H1 (cell line): Measurements from ENCODE around the gene GAB2. TPM values are rescaled to one million over a fixed set of nuclear protein-coding genes. Genes with fewer than 3 reads are reported as not detected.
A peak's percentile ranks its signal among the peaks of the same experiment; 100 is the strongest.

Experiments used
- CTCF ChIA-PET: fragments of 300-600 bp; sonication (Branson Sonifier 250); formaldehyde crosslinking; loops from one replicate; lab custom pipeline; 2021; ENCODE audit not compliant: partially characterized antibody; lab: Charles Lee
- POLR2A ChIA-PET: fragments of 300-600 bp; sonication (Branson Sonifier 250); formaldehyde crosslinking; loops from one replicate; lab custom pipeline; 2021; ENCODE audit warnings: inconsistent platforms; ENCODE audit not compliant: partially characterized antibody; lab: Charles Lee
- DNase-seq, 2 experiments: peaks; one replicate each; pipeline versions ENCODE4 v3.0.0 to v3.0.0-alpha.2; 2010 to 2022; ENCODE audit warnings: low spot score in 2 of 2, low read depth in 1 of 2, mixed read lengths in 1 of 2
- FAIRE-seq: peaks from 2 replicates; lab custom pipeline; 2011; peaks lifted over from hg19 to GRCh38; lab: Jason Lieb, UNC
- H2AFZ ChIP-seq: 2 replicates; pipeline ENCODE4 v1.8.1; 2012; ENCODE audit warnings: low read length, inconsistent platforms
- H2AK5ac ChIP-seq: 2 replicates; pipeline ENCODE4 v1.6.1; 2013; ENCODE audit warnings: low read depth, low read length
- H2BK120ac ChIP-seq: replicated peaks from 2 replicates; pipeline ENCODE3; 2013; ENCODE audit warnings: low read depth, low read length, inconsistent platforms
- H2BK12ac ChIP-seq: 2 replicates; pipeline ENCODE4 v1.6.1; 2013; ENCODE audit warnings: low read depth, low read length
- H2BK15ac ChIP-seq: 2 replicates; pipeline ENCODE4 v1.6.1; 2013; ENCODE audit warnings: low read length
- H2BK20ac ChIP-seq: 2 replicates; pipeline ENCODE4 v1.6.1; 2013; ENCODE audit warnings: low read length
- H2BK5ac ChIP-seq: 2 replicates; pipeline ENCODE4 v1.6.1; 2013; ENCODE audit warnings: low read depth, low read length
- H3K14ac ChIP-seq: 2 replicates; pipeline ENCODE4 v1.6.1; 2013; ENCODE audit warnings: inconsistent platforms; ENCODE audit not compliant: insufficient read length
- H3K18ac ChIP-seq: 2 replicates; pipeline ENCODE4 v1.6.1; 2013; ENCODE audit warnings: low read length; ENCODE audit errors: extremely low read depth
- H3K23ac ChIP-seq: 2 replicates; pipeline ENCODE4 v1.6.1; 2013; ENCODE audit warnings: inconsistent platforms; ENCODE audit not compliant: insufficient read length
- H3K23me2 ChIP-seq: 2 replicates; pipeline ENCODE4 v1.6.1; 2013; ENCODE audit warnings: low read depth, low read length
- H3K27ac ChIP-seq: 2 replicates; pipeline ENCODE4 v1.6.1; 2011; ENCODE audit warnings: low read depth, low read length, inconsistent platforms
- H3K27me3 ChIP-seq, 4 experiments: replicated peaks in 1 of 4; 1 replicate in 1 of 4; 2 replicates in 3 of 4; pipeline versions ENCODE4 v1.6.1 to v1.8.1; 2011 to 2013; ENCODE audit warnings: low read length in 3 of 4, mild to moderate bottlenecking in 3 of 4, inconsistent platforms in 2 of 4, mixed read lengths in 2 of 4, moderate library complexity in 1 of 4; ENCODE audit not compliant: control insufficient read depth in 3 of 4, insufficient read depth in 3 of 4; ENCODE audit errors: extremely low read depth in 1 of 4
- H3K36me3 ChIP-seq, 4 experiments: 2 replicates each; pipeline versions ENCODE4 v1.6.1 to v1.8.1; 2011 to 2013; ENCODE audit warnings: mild to moderate bottlenecking in 4 of 4, low read length in 3 of 4, moderate library complexity in 2 of 4, control low read depth in 1 of 4, inconsistent platforms in 1 of 4; ENCODE audit not compliant: insufficient read depth in 4 of 4, control insufficient read depth in 2 of 4
- H3K4ac ChIP-seq: replicated peaks from 2 replicates; pipeline ENCODE3; 2013; ENCODE audit warnings: low read length, low read depth, mixed read lengths, inconsistent platforms; ENCODE audit not compliant: insufficient read length
- H3K4me1 ChIP-seq, 4 experiments: replicated peaks in 1 of 4; 1 replicate in 1 of 4; 2 replicates in 3 of 4; pipeline versions ENCODE4 v1.6.1 to v1.8.1; 2011 to 2013; ENCODE audit warnings: low read length in 3 of 4, inconsistent platforms in 2 of 4, mixed read lengths in 1 of 4; ENCODE audit not compliant: insufficient read depth in 4 of 4, control insufficient read depth in 3 of 4
- H3K4me2 ChIP-seq, 2 experiments: 2 replicates each; pipeline versions ENCODE4 v1.6.1 to v1.8.1; 2011 to 2013; ENCODE audit warnings: low read depth in 2 of 2, low read length in 2 of 2, control low read depth in 1 of 2, inconsistent platforms in 1 of 2, mild to moderate bottlenecking in 1 of 2; ENCODE audit not compliant: insufficient read depth in 1 of 2
- H3K4me3 ChIP-seq, 4 experiments: fragments of 200-600, 300-600 bp in 1 of 4; sonication (generic), shearing (Covaris generic), sonication (Bioruptor Twin) in 1 of 4; 2 replicates each; pipeline versions ENCODE4 v1.5.1 to v1.8.1; 2011 to 2016; ENCODE audit warnings: low read length in 4 of 4, low read depth in 3 of 4, control low read depth in 2 of 4, inconsistent platforms in 2 of 4, mild to moderate bottlenecking in 2 of 4, mixed read lengths in 1 of 4, moderate library complexity in 1 of 4; ENCODE audit not compliant: insufficient read depth in 2 of 4; ENCODE audit errors: extremely low read depth in 1 of 4
- H3K56ac ChIP-seq: replicated peaks from 2 replicates; pipeline ENCODE3; 2013; ENCODE audit warnings: low read depth, mild to moderate bottlenecking, mixed read lengths, low read length, inconsistent platforms; ENCODE audit not compliant: insufficient read length
- H3K79me1 ChIP-seq: 2 replicates; pipeline ENCODE4 v1.6.1; 2013; ENCODE audit warnings: low read depth, low read length, control low read depth
- H3K79me2 ChIP-seq, 2 experiments: 2 replicates each; pipeline versions ENCODE4 v1.6.1 to v1.8.1; 2012 to 2013; ENCODE audit warnings: low read length in 2 of 2, mild to moderate bottlenecking in 2 of 2, inconsistent platforms in 1 of 2; ENCODE audit not compliant: insufficient read depth in 2 of 2, control insufficient read depth in 1 of 2
- H3K9ac ChIP-seq, 4 experiments: replicated peaks in 1 of 4; 1 replicate in 1 of 4; 2 replicates in 3 of 4; pipeline versions ENCODE4 v1.6.1 to v1.8.1; 2011 to 2013; ENCODE audit warnings: low read depth in 3 of 4, low read length in 3 of 4, control low read depth in 2 of 4, mild to moderate bottlenecking in 2 of 4, moderate library complexity in 2 of 4, inconsistent platforms in 1 of 4; ENCODE audit errors: extremely low read depth in 1 of 4
- H3K9me3 ChIP-seq, 2 experiments: 2 replicates each; pipeline versions ENCODE4 v1.6.1 to v1.8.1; 2012 to 2013; ENCODE audit warnings: mild to moderate bottlenecking in 2 of 2, moderate library complexity in 2 of 2, control low read depth in 1 of 2, inconsistent platforms in 1 of 2, low read depth in 1 of 2, low read length in 1 of 2, mixed read lengths in 1 of 2; ENCODE audit not compliant: insufficient read depth in 2 of 2
- H4K20me1 ChIP-seq, 2 experiments: replicated peaks in 1 of 2; 2 replicates each; pipeline versions ENCODE3 to v1.8.1; 2011 to 2013; ENCODE audit warnings: inconsistent platforms in 2 of 2, low read length in 2 of 2, mild to moderate bottlenecking in 1 of 2; ENCODE audit not compliant: insufficient read depth in 2 of 2, control insufficient read depth in 1 of 2
- H4K5ac ChIP-seq: 2 replicates; pipeline ENCODE4 v1.6.1; 2013; ENCODE audit warnings: low read length, low read depth, mixed read lengths, inconsistent platforms; ENCODE audit not compliant: insufficient read length
- H4K8ac ChIP-seq: 2 replicates; pipeline ENCODE4 v1.8.0; 2013; ENCODE audit warnings: mild to moderate bottlenecking, moderate library complexity, low read length, inconsistent platforms; ENCODE audit not compliant: insufficient read depth; ENCODE audit errors: extremely low read depth
- H4K91ac ChIP-seq: replicated peaks from 2 replicates; pipeline ENCODE3; 2013; ENCODE audit warnings: low read length, mixed read lengths, inconsistent platforms; ENCODE audit not compliant: insufficient read length
- BACH1 ChIP-seq: IDR thresholded peaks from 2 replicates; pipeline ENCODE4 v1.6.1; 2012; ENCODE audit warnings: low read length, improper control_type of control experiment
- POLR2A ChIP-seq, 2 experiments: IDR thresholded peaks; 1 replicate in 1 of 2; 2 replicates in 1 of 2; pipeline ENCODE4 v1.6.1; 2011; ENCODE audit warnings: low read depth in 2 of 2, low read length in 2 of 2, mild to moderate bottlenecking in 2 of 2; ENCODE audit errors: control extremely low read depth in 1 of 2
- WGBS, 2 experiments: shearing (Covaris generic) in 1 of 2; methylation state at CpG; one replicate each; pipeline versions ENCODE4 v1.1.6 to v1.1.7; 2013 to 2015; ENCODE audit warnings: low lambda C conversion rate in 2 of 2, mixed read lengths in 2 of 2, inconsistent platforms in 1 of 2, low coverage in 1 of 2, missing lambda C conversion rate in 1 of 2; ENCODE audit not compliant: insufficient replicate concordance in 2 of 2, insufficient coverage in 1 of 2, insufficient read length in 1 of 2; ENCODE audit errors: extremely low coverage in 1 of 2, missing lambda C conversion rate in 1 of 2; 5-methylcytosine and 5-hydroxymethylcytosine counted together
- polyA plus RNA-seq, 7 experiments: library from polyadenylated mRNA; depleted of rRNA in 3 of 7; stranded (reverse) in 5 of 7; unstranded in 2 of 7; fragments of >200 nt in 5 of 7; fragments of 200-250 nt in 2 of 7; gene quantifications; 1 replicate in 5 of 7; 2 replicates in 1 of 7; 4 replicates in 1 of 7; pipeline versions ENCODE4 v1.2.1 to v1.2.3, GENCODE V29; 2011 to 2013; ENCODE audit warnings: missing spikeins in 2 of 7, mixed read lengths in 2 of 7
- total RNA-seq: library from RNA; stranded (reverse); fragmentation: NEBNext Ultra II Directional; extraction: Animal tissue kit (Norgen Biotek cat#: 25700); gene quantifications from 2 replicates; pipeline ENCODE4 v1.2.1, GENCODE V29; 2021

GAB2 gene
- total and polyA plus RNA-seq, 2 of the 8 experiments (the other 6 are each of a cell fraction or from before 2014, with no cell fraction given): 6.3 to 14.0 TPM

- CTCF ChIA-PET: interaction anchor here (1.0 kb wide), 1 partner anchor 9 kb away, joined by 4 read pairs; no protein-coding TSS in a partner anchor
Measured at GRCh38 chr11:78181185-78181584, 236.4 kb downstream of the GAB2 start.

More at GRCh38 chr11:78181185-78181584, 236.4 kb downstream of the GAB2 start:
- Histone ChIP-seq H4K91ac (no peak overlapping the region), H3K27me3 (no peaks in the 10 kb centered on the region), H3K79me1 (no peaks in the 10 kb centered on the region), H4K5ac (no peak overlapping the region), H4K20me1 (no peaks in the 10 kb centered on the region), H3K23me2 (0 out of 2 replicates have a peak, but pooled peaks cover 2% of the 10 kb centered on the region), H3K27ac (no peak overlapping the region), H3K4me2 (no peak overlapping the region), H3K36me3 (no peaks in the 10 kb centered on the region), H2BK5ac (no peak overlapping the region), H3K4me1 (peaks cover 0 to 2% (median 0%) of the 10 kb centered on the region in 4 experiments; a peak in 1 of 7 replicates), H2AFZ (no peak overlapping the region), H3K14ac (no peak overlapping the region), H3K18ac (no peak overlapping the region), H3K79me2 (no peaks in the 10 kb centered on the region), H2BK15ac (no peak overlapping the region), H3K4ac (no peak overlapping the region), H4K8ac (no peak overlapping the region), H3K9ac (no peak overlapping the region), H2AK5ac (no peak overlapping the region), H3K4me3 (no peak overlapping the region), H3K23ac (no peak overlapping the region), H3K9me3 (no peaks in the 10 kb centered on the region), H2BK120ac (no peak overlapping the region), H2BK20ac (no peak overlapping the region), H2BK12ac (no peak overlapping the region), H3K56ac (no peak overlapping the region)
- FAIRE-seq (no peak), DNase-seq (no peak)
- TF ChIP-seq POLR2A (IDR thresholded peaks at IDR 0.05; ENCODE audit: control extremely low read depth in 1 of 2, low read depth in 2 of 2, low read length in 2 of 2): no peak
- TF ChIP-seq BACH1: peak; percentile 46; the same call in 1 of the 2 replicates
- POLR2A ChIA-PET: no interaction called here
- 82% methylated on average over 2 of the region's 2 CpGs; no CpG with 5 or more reads in 1 of the 2 experiments for WGBS, 2 experiments
